HEK293 (cell line): Measurements from ENCODE around the gene WDSUB1.
A peak's percentile ranks its signal among the peaks of the same experiment; 100 is the strongest.

ENCODE experiments used
- CTCF ChIA-PET: fragments of 350-600 bp; formaldehyde crosslinking; extraction: SDS; loops from one replicate; lab custom pipeline; 2021; ENCODE audit warnings: antibody characterized with exemption; lab: Yijun Ruan, JAX
- POLR2A ChIA-PET: fragments of 300-600 bp; formaldehyde crosslinking; extraction: SDS; loops from one replicate; lab custom pipeline; 2020; ENCODE audit warnings: antibody characterized with exemption, inconsistent platforms; lab: Yijun Ruan, JAX
- H3K27ac ChIP-seq: fragments of 200-500 bp; sonication (Bioruptor generic); 2 replicates; pipeline ENCODE4 v1.5.1; 2014; ENCODE audit warnings: low read depth, low read length, control low read depth, inconsistent platforms; ENCODE audit errors: extremely low read depth
- H3K36me3 ChIP-seq, 2 experiments: fragments of 200-500 bp in 1 of 2; sonication (Bioruptor generic) in 1 of 2; 1 replicate in 1 of 2; 2 replicates in 1 of 2; pipeline ENCODE4 v1.5.1; 2014 to 2017; ENCODE audit warnings: inconsistent platforms in 2 of 2, low read length in 2 of 2; ENCODE audit not compliant: control insufficient read depth in 2 of 2, insufficient read depth in 1 of 2
- H3K4me1 ChIP-seq: fragments of 200-500 bp; sonication (Bioruptor generic); 2 replicates; pipeline ENCODE4 v1.5.1; 2014; ENCODE audit warnings: mild to moderate bottlenecking, low read length, inconsistent platforms; ENCODE audit not compliant: control insufficient read depth, insufficient read depth
- H3K4me3 ChIP-seq: 2 replicates; pipeline ENCODE4 v1.5.1; 2011; ENCODE audit warnings: low read depth, mild to moderate bottlenecking, control low read depth, low read length, moderate library complexity
- H3K9me3 ChIP-seq: fragments of 200-500 bp; sonication (Bioruptor generic); 2 replicates; pipeline ENCODE4 v1.5.1; 2014; ENCODE audit warnings: low read depth, low read length, inconsistent platforms; ENCODE audit not compliant: control insufficient read depth, insufficient read depth
- FEZF1 ChIP-seq: fragments of 450-650 bp; formaldehyde crosslinking; IDR thresholded peaks from 2 replicates; pipeline ENCODE4 v1.5.1; 2016; ENCODE audit warnings: missing biosample characterization, missing genetic modification characterization
- GLI2 ChIP-seq: fragments of 450-650 bp; formaldehyde crosslinking; IDR thresholded peaks from 2 replicates; pipeline ENCODE4; 2017; ENCODE audit warnings: missing biosample characterization, missing genetic modification characterization, low read depth, borderline replicate concordance
- KLF1 ChIP-seq: fragments of 450-650 bp; formaldehyde crosslinking; IDR thresholded peaks from 2 replicates; pipeline ENCODE4 v1.5.1; 2016; ENCODE audit warnings: missing biosample characterization, missing genetic modification characterization
- PBX3 ChIP-seq: sonication (generic); formaldehyde crosslinking; IDR thresholded peaks from 2 replicates; pipeline ENCODE4 v1.8.1; 2022; ENCODE audit warnings: mild to moderate bottlenecking, moderate library complexity, missing genetic modification reagents
- ZBTB21 ChIP-seq: fragments of 450-650 bp; formaldehyde crosslinking; IDR thresholded peaks from 2 replicates; pipeline ENCODE4 v1.5.1; 2017; ENCODE audit warnings: missing biosample characterization, missing genetic modification characterization
- ZBTB44 ChIP-seq: fragments of 450-650 bp; IDR thresholded peaks from 2 replicates; pipeline ENCODE4 v1.5.1; 2018; ENCODE audit warnings: missing biosample characterization, mild to moderate bottlenecking, missing genetic modification characterization
- ZNF16 ChIP-seq: fragments of 450-650 bp; formaldehyde crosslinking; IDR thresholded peaks from 2 replicates; pipeline ENCODE4 v1.5.1; 2016; ENCODE audit warnings: low read depth, missing biosample characterization, missing genetic modification characterization
- ZNF169 ChIP-seq: fragments of 450-650 bp; formaldehyde crosslinking; IDR thresholded peaks from 2 replicates; pipeline ENCODE4 v1.5.1; 2016; ENCODE audit warnings: missing biosample characterization, missing genetic modification characterization
- ZNF335 ChIP-seq: fragments of 450-650 bp; formaldehyde crosslinking; conservative IDR thresholded peaks from 2 replicates; pipeline ENCODE4 v1.5.1; 2016; ENCODE audit warnings: missing biosample characterization, missing genetic modification characterization
- ZNF350 ChIP-seq: fragments of 450-650 bp; formaldehyde crosslinking; IDR thresholded peaks from 2 replicates; pipeline ENCODE4 v1.5.0; 2017; ENCODE audit warnings: missing biosample characterization, mild to moderate bottlenecking, missing genetic modification characterization
- ZNF518A ChIP-seq: fragments of 450-650 bp; formaldehyde crosslinking; conservative IDR thresholded peaks from 2 replicates; pipeline ENCODE4 v1.5.1; 2016; ENCODE audit warnings: low read depth, missing biosample characterization, missing genetic modification characterization
- ZNF521 ChIP-seq: fragments of 450-650 bp; formaldehyde crosslinking; IDR thresholded peaks from 2 replicates; pipeline ENCODE4 v1.5.1; 2017; ENCODE audit warnings: missing biosample characterization, mild to moderate bottlenecking, missing genetic modification characterization
- ZNF660 ChIP-seq: fragments of 450-650 bp; IDR thresholded peaks from 2 replicates; pipeline ENCODE4 v1.5.1; 2018; ENCODE audit warnings: missing biosample characterization, mild to moderate bottlenecking, missing genetic modification characterization
- ZNF707 ChIP-seq: fragments of 450-650 bp; formaldehyde crosslinking; IDR thresholded peaks from 2 replicates; pipeline ENCODE4 v1.5.1; 2016; ENCODE audit warnings: missing biosample characterization, missing genetic modification characterization
- ZSCAN30 ChIP-seq: fragments of 450-650 bp; IDR thresholded peaks from 2 replicates; pipeline ENCODE4 v1.5.1; 2018; ENCODE audit warnings: missing biosample characterization, mild to moderate bottlenecking, missing genetic modification characterization, moderate library complexity
- TF ChIP-seq, protein P1 (sequence below): fragments of 450-650 bp; formaldehyde crosslinking; IDR thresholded peaks from 2 replicates; pipeline ENCODE4 v1.5.1; 2016; ENCODE audit warnings: missing biosample characterization, missing genetic modification characterization
- TF ChIP-seq, protein P2 (sequence below): fragments of 450-650 bp; formaldehyde crosslinking; IDR thresholded peaks from 2 replicates; pipeline ENCODE4 v1.5.1; 2017; ENCODE audit warnings: missing biosample characterization, missing genetic modification characterization
- TF ChIP-seq, protein P3 (sequence below): fragments of 450-650 bp; formaldehyde crosslinking; IDR thresholded peaks from 2 replicates; pipeline ENCODE4 v1.5.1; 2017; ENCODE audit warnings: missing biosample characterization, missing genetic modification characterization

The WDSUB1 gene

GRCh38 chr2:159285929-159286708, at the start of gene WDSUB1 (continued):
- TF ChIP-seq GLI2: no peak
- TF ChIP-seq, protein P1, sequence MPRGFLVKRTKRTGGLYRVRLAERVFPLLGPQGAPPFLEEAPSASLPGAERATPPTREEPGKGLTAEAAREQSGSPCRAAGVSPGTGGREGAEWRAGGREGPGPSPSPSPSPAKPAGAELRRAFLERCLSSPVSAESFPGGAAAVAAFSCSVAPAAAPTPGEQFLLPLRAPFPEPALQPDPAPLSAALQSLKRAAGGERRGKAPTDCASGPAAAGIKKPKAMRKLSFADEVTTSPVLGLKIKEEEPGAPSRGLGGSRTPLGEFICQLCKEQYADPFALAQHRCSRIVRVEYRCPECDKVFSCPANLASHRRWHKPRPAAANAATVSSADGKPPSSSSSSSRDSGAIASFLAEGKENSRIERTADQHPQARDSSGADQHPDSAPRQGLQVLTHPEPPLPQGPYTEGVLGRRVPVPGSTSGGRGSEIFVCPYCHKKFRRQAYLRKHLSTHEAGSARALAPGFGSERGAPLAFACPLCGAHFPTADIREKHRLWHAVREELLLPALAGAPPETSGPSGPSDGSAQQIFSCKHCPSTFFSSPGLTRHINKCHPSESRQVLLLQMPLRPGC (tag by site-specific recombination): no peak
- no peak for TF ChIP-seq FEZF1 (tag by site-specific recombination)
- TF ChIP-seq KLF1 (tag by site-specific recombination): peak; percentile 72
- TF ChIP-seq PBX3 (CRISPR knock-in tag): no peak
- TF ChIP-seq ZBTB21 (tag by site-specific recombination): no peak
- no peak for TF ChIP-seq ZNF16 (tag by site-specific recombination)
- no peak for TF ChIP-seq ZNF350
- TF ChIP-seq ZNF335 (tag by site-specific recombination): peak; percentile 83

DNA sequence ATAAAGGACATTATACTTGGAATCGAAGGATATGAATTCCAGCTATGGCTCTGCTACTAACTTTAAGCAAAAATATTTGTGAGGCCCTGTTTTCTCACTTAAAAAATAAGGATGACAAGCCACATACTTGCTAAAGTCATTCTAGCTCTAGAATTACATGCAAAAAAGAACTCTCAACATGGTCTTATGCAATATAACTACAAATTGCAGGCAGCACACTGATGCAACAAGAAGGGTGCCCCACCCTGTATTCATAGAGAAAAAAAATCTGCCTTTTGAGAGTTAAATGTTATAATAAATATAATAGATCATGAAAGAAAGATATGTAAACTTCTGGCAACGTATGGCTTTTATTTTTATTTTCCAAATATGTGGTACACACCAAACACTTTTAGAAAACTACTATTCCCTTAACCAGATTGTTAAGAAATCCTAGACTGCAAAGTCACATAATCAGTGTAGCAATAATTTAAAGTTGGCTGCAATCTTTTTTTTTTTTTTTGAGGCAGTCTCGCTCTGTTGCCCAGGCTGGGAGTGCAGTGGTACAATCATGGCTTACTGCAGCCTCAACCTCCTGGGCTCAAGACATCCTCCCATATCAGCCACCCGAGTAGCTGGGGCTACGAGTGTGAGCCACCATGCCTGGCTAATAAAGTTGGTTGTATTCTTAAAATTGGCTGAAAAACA, 40.2 kb upstream of the WDSUB1 start:
- ChIA-PET CTCF (interaction anchor here (1.0 kb wide), 1 partner anchor 14 kb away, joined by 3 read pairs; no protein-coding TSS in a partner anchor), POLR2A (no interaction called here)
- no peaks in the 10 kb centered on the region for H3K4me1 ChIP-seq
- H3K9me3 ChIP-seq: no peaks in the 10 kb centered on the region
- peaks cover 0 to 5% of the 10 kb centered on the region in 2 experiments; a peak in 2 of 3 replicates for H3K36me3 ChIP-seq
- H3K4me3 ChIP-seq: no peak overlapping the region
- TF ChIP-seq ZNF169 (tag by site-specific recombination) (no peak), ZNF518A (tag by site-specific recombination) (0 out of 2 replicates have a peak, but pooled peaks have one; percentile 40), ZBTB44 (peak; percentile 87), ZNF335 (tag by site-specific recombination) (peak; percentile 58; the same call in 1 of the 2 replicates), ZSCAN30 (tag by site-specific recombination) (no peak), ZNF707 (no peak), ZNF521 (no peak), ZNF660 (peak; percentile 27; the same call in 1 of the 2 replicates)
- TF ChIP-seq, protein P2, sequence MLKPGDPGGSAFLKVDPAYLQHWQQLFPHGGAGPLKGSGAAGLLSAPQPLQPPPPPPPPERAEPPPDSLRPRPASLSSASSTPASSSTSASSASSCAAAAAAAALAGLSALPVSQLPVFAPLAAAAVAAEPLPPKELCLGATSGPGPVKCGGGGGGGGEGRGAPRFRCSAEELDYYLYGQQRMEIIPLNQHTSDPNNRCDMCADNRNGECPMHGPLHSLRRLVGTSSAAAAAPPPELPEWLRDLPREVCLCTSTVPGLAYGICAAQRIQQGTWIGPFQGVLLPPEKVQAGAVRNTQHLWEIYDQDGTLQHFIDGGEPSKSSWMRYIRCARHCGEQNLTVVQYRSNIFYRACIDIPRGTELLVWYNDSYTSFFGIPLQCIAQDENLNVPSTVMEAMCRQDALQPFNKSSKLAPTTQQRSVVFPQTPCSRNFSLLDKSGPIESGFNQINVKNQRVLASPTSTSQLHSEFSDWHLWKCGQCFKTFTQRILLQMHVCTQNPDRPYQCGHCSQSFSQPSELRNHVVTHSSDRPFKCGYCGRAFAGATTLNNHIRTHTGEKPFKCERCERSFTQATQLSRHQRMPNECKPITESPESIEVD (tag by site-specific recombination): 0 out of 2 replicates have a peak, but pooled peaks have one; percentile 23
- TF ChIP-seq, protein P3, sequence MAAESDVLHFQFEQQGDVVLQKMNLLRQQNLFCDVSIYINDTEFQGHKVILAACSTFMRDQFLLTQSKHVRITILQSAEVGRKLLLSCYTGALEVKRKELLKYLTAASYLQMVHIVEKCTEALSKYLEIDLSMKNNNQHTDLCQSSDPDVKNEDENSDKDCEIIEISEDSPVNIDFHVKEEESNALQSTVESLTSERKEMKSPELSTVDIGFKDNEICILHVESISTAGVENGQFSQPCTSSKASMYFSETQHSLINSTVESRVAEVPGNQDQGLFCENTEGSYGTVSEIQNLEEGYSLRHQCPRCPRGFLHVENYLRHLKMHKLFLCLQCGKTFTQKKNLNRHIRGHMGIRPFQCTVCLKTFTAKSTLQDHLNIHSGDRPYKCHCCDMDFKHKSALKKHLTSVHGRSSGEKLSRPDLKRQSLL (tag by site-specific recombination): peak; percentile 16; the same call in 1 of the 2 replicates
- TF ChIP-seq, all 188 proteins: peak for 6
- H3K27ac ChIP-seq: no peak overlapping the region
